Endothelial cell of umbilical vein (primary cell): ENCODE results near the gene SLC16A6. TPM values are rescaled to one million over a fixed set of nuclear protein-coding genes. Genes with fewer than 3 reads are reported as not detected.
"Not testable (repeated sequence)": the region's sequence is repeated elsewhere in the genome, so short reads cannot be mapped to it uniquely, and the experiment has no call there.

Experiments used
- BruUV-seq: library from RNA; stranded (reverse); fragments of 400-500 nt; replicated peaks from 2 replicates; lab custom pipeline; 2021; lab: Mats Ljungman, UMichigan
- CTCF ChIA-PET: fragments of 300-600, 350-600 bp; sonication (Branson Sonifier 250); formaldehyde crosslinking; loops from one replicate; lab custom pipeline; 2021; ENCODE audit warnings: antibody characterized with exemption, inconsistent platforms; lab: Charles Lee
- POLR2A ChIA-PET: fragments of 300-600, 350-600 bp; sonication (Branson Sonifier 250); formaldehyde crosslinking; loops from one replicate; lab custom pipeline; 2021; ENCODE audit warnings: antibody characterized with exemption, inconsistent platforms; lab: Charles Lee
- DNase-seq: peaks from one replicate; pipeline ENCODE4 v3.0.0-alpha.2; 2011; ENCODE audit warnings: low read depth, low spot score
- FAIRE-seq: peaks from 2 replicates; lab custom pipeline; 2011; peaks lifted over from hg19 to GRCh38; lab: Jason Lieb, UNC
- H2AFZ ChIP-seq: 2 replicates; pipeline ENCODE4 v1.6.0; 2012; ENCODE audit warnings: low read depth, low read length, control low read depth, inconsistent platforms
- H3K27ac ChIP-seq: 2 replicates; pipeline ENCODE4 v1.5.1; 2011; ENCODE audit warnings: low read depth, mild to moderate bottlenecking, control low read depth, low read length, moderate library complexity; ENCODE audit not compliant: insufficient read depth
- H3K27me3 ChIP-seq, 2 experiments: 2 replicates each; pipeline versions ENCODE4 v1.6.0 to v1.6.1; 2011; ENCODE audit warnings: low read length in 2 of 2, mixed read lengths in 1 of 2; ENCODE audit not compliant: control insufficient read depth in 2 of 2, insufficient read depth in 2 of 2
- H3K36me3 ChIP-seq, 2 experiments: 2 replicates in 1 of 2; 3 replicates in 1 of 2; pipeline ENCODE4 v1.5.1; 2011; ENCODE audit warnings: low read length in 2 of 2, mild to moderate bottlenecking in 1 of 2, moderate library complexity in 1 of 2; ENCODE audit not compliant: control insufficient read depth in 2 of 2, insufficient read depth in 2 of 2; ENCODE audit errors: extremely low read depth in 1 of 2
- H3K4me1 ChIP-seq: 3 replicates; pipeline ENCODE4 v1.5.1; 2011; ENCODE audit warnings: mild to moderate bottlenecking, low read length; ENCODE audit not compliant: control insufficient read depth, insufficient read depth; ENCODE audit errors: extremely low read depth
- H3K4me2 ChIP-seq: 2 replicates; pipeline ENCODE4 v1.6.1; 2011; ENCODE audit warnings: low read length, control low read depth, mixed read lengths; ENCODE audit not compliant: insufficient read depth
- H3K4me3 ChIP-seq, 3 experiments: fragments of 200-600 bp in 1 of 3; sonication (generic), shearing (Covaris generic) in 1 of 3; replicated peaks in 1 of 3; 2 replicates each; pipeline ENCODE4 v1.5.1; 2011 to 2016; ENCODE audit warnings: control low read depth in 3 of 3, low read length in 3 of 3, mild to moderate bottlenecking in 2 of 3, inconsistent platforms in 1 of 3, low read depth in 1 of 3, moderate library complexity in 1 of 3; ENCODE audit not compliant: insufficient read depth in 1 of 3
- H3K79me2 ChIP-seq: 2 replicates; pipeline ENCODE4 v1.6.0; 2012; ENCODE audit warnings: low read length, inconsistent platforms; ENCODE audit not compliant: control insufficient read depth, insufficient read depth
- H3K9ac ChIP-seq: replicated peaks from 2 replicates; pipeline ENCODE3; 2011; ENCODE audit warnings: low read length, control low read depth; ENCODE audit not compliant: insufficient read depth; ENCODE audit errors: extremely low read depth
- H3K9me1 ChIP-seq: replicated peaks from 3 replicates; pipeline ENCODE4 v1.6.0; 2011; ENCODE audit warnings: mild to moderate bottlenecking, low read length; ENCODE audit not compliant: control insufficient read depth, insufficient read depth; ENCODE audit errors: extremely low read depth
- H3K9me3 ChIP-seq: replicated peaks from 2 replicates; pipeline ENCODE4 v1.5.1; 2012; ENCODE audit warnings: low read length, inconsistent platforms; ENCODE audit not compliant: control insufficient read depth, insufficient read depth
- H4K20me1 ChIP-seq: replicated peaks from 2 replicates; pipeline ENCODE3; 2011; ENCODE audit warnings: mild to moderate bottlenecking, low read length; ENCODE audit not compliant: control insufficient read depth, insufficient read depth; ENCODE audit errors: extremely low read depth
- CTCF ChIP-seq, 2 donors: IDR thresholded peaks; 1 replicate in 1 of 2; 2 replicates in 1 of 2; pipeline ENCODE4 v1.5.1; 2011; ENCODE audit warnings: low read length in 2 of 2, mild to moderate bottlenecking in 2 of 2, moderate library complexity in 2 of 2, control low read depth in 1 of 2, inconsistent platforms in 1 of 2, low read depth in 1 of 2; ENCODE audit not compliant: insufficient read depth in 1 of 2; ENCODE audit errors: extremely low read depth in 1 of 2
- EZH2 ChIP-seq: IDR thresholded peaks from 2 replicates; pipeline ENCODE4 v1.6.1; 2012; ENCODE audit warnings: borderline replicate concordance, low read depth, mild to moderate bottlenecking, moderate library complexity, low read length, inconsistent platforms; ENCODE audit not compliant: severe bottlenecking
- FOS ChIP-seq: IDR thresholded peaks from 2 replicates; pipeline ENCODE4 v1.6.1; 2011; ENCODE audit warnings: mild to moderate bottlenecking, low read length, moderate library complexity, borderline replicate concordance; ENCODE audit not compliant: insufficient read depth
- GATA2 ChIP-seq: IDR thresholded peaks from 2 replicates; pipeline ENCODE4 v1.7.0; 2011; ENCODE audit warnings: low read depth, mild to moderate bottlenecking, moderate library complexity, mixed read lengths, low read length; ENCODE audit not compliant: insufficient read length, insufficient read depth
- JUN ChIP-seq: IDR thresholded peaks from 2 replicates; pipeline ENCODE4 v1.6.1; 2011; ENCODE audit warnings: borderline replicate concordance, low read depth; ENCODE audit not compliant: insufficient read length, insufficient read depth
- MAX ChIP-seq: IDR thresholded peaks from 2 replicates; pipeline ENCODE4 v1.6.1; 2011; ENCODE audit not compliant: insufficient read depth, insufficient read length
- MYC ChIP-seq: IDR thresholded peaks from one replicate; pipeline ENCODE4 v1.6.1; 2011; ENCODE audit warnings: mild to moderate bottlenecking, low read depth, low read length
- POLR2A ChIP-seq: IDR thresholded peaks from 2 replicates; pipeline ENCODE4 v1.6.1; 2012; ENCODE audit warnings: low read depth, mild to moderate bottlenecking, control low read depth, low read length
- POLR2AphosphoS5 ChIP-seq: IDR thresholded peaks from 2 replicates; pipeline ENCODE4 v1.6.1; 2012; ENCODE audit warnings: low read depth, mild to moderate bottlenecking, control low read depth, low read length, moderate library complexity; ENCODE audit not compliant: insufficient read depth
- dilution Hi-C: fragments of 300-500 bp; cut with MboI; formaldehyde crosslinking; loops from one replicate; pipeline ENCODE4 v1.15.0; 2019; ENCODE audit warnings: low sequenced_read_pairs; ENCODE audit not compliant: extremely low pct_ligation_motif_present
- intact Hi-C: fragments of 100-400 bp; cut with micrococcal nuclease; formaldehyde crosslinking; loops from one replicate; pipeline ENCODE4 v1.10.0; 2022
- polyA plus RNA-seq, 4 experiments: library from polyadenylated mRNA; depleted of rRNA in 3 of 4; stranded (reverse) in 3 of 4; unstranded in 1 of 4; fragments of >200 nt; gene quantifications; 2 replicates each; pipeline versions ENCODE4 v1.2.1 to v1.2.3, GENCODE V29; 2011 to 2012; ENCODE audit warnings: missing spikeins in 1 of 4
- total RNA-seq: library from RNA; stranded (reverse); gene quantifications from 2 replicates; pipeline ENCODE4 v1.2.3, GENCODE V29; 2021

Gene SLC16A6
- total and polyA plus RNA-seq, 2 donors (not counting 3 experiments of a cell fraction or from before 2014, with no cell fraction given): 0.65 to 0.91 TPM

- POLR2A ChIA-PET: no interaction called here
- no peaks in the 10 kb centered on the region for H3K36me3 ChIP-seq
- FAIRE-seq: no peak
These were observed 17.2 kb downstream of the SLC16A6 start for GRCh38 chr17:68273722-68274121.

GRCh38 chr17:68265833-68266232 lies 25.1 kb downstream of the SLC16A6 start:
- H3K9ac ChIP-seq, H3K27ac ChIP-seq, dilution Hi-C loops, H3K36me3 ChIP-seq, DNase-seq, H3K27me3 ChIP-seq, H3K4me2 ChIP-seq, H4K20me1 ChIP-seq, H3K4me1 ChIP-seq, H3K79me2 ChIP-seq, H3K9me1 ChIP-seq, BruUV-seq, H2AFZ ChIP-seq, intact Hi-C loops, FAIRE-seq, H3K4me3 ChIP-seq, H3K9me3 ChIP-seq: not testable (repeated sequence)
- ChIA-PET CTCF (interaction anchor here (0.9 to 6.1 kb wide), 5 partner anchors 24 to 198 kb away, joined by 3 to 143 read pairs (median 5); no protein-coding TSS in a partner anchor), POLR2A (interaction anchor here (0.9 kb wide), 1 partner anchor 998 kb away, joined by 3 read pairs; no protein-coding TSS in a partner anchor)

More at GRCh38 chr17:68273722-68274121, 17.2 kb downstream of the SLC16A6 start:
- Histone ChIP-seq H2AFZ (no peak overlapping the region), H3K4me1 (no peaks in the 10 kb centered on the region), H3K9me1 (no peaks in the 10 kb centered on the region), H4K20me1 (no peaks in the 10 kb centered on the region), H3K27ac (no peak overlapping the region), H3K4me2 (no peak overlapping the region), H3K27me3 (no peaks in the 10 kb centered on the region), H3K9me3 (peaks cover 3% of the 10 kb centered on the region), H3K79me2 (no peaks in the 10 kb centered on the region), H3K4me3 (no peak overlapping the region), H3K9ac (no peak overlapping the region)
- TF ChIP-seq JUN: no peak
- TF ChIP-seq FOS: no peak
- no peak for TF ChIP-seq EZH2
- TF ChIP-seq CTCF (IDR thresholded peaks at IDR 0.05; ENCODE audit: extremely low read depth in 1 of 2, insufficient read depth in 1 of 2, low read depth in 1 of 2, low read length in 2 of 2): no peak
- TF ChIP-seq POLR2AphosphoS5: no peak
- no peak for TF ChIP-seq MYC
- no peak for TF ChIP-seq POLR2A
- TF ChIP-seq GATA2: no peak
- no peak for TF ChIP-seq MAX
- dilution Hi-C loops (no loop called here), intact Hi-C loops (no loop called here)
- no TSS peak for BruUV-seq
- no peak for DNase-seq
- CTCF ChIA-PET: interaction anchor here (6.5 kb wide), 1 partner anchor 125 kb away, joined by 41 read pairs; no protein-coding TSS in a partner anchor
